Adrenal gland (tissue), 5 donors: ENCODE results near the gene OR2G3.

Experiments used
- CTCF ChIP-seq, 6 experiments: fragments of 450-650 bp in 4 of 6; fragments of 200-600 bp in 2 of 6; sonication (generic) in 1 of 6; IDR thresholded peaks; 1 replicate in 5 of 6; 2 replicates in 1 of 6; pipeline versions ENCODE4 v1.5.1 to v1.8.0; 2016 to 2021; ENCODE audit warnings: antibody characterized with exemption in 6 of 6, mild to moderate bottlenecking in 2 of 6, moderate library complexity in 1 of 6
- POLR2A ChIP-seq, 2 donors: fragments of 450-650 bp; IDR thresholded peaks; one replicate each; pipeline ENCODE4 v1.6.1; 2017; ENCODE audit warnings: antibody characterized with exemption in 2 of 2, mild to moderate bottlenecking in 2 of 2, moderate library complexity in 1 of 2
- donor health status: DM: no; HTN: no; CAD: no.

GRCh38 chr1:247642742-247643141, 37.4 kb downstream of the OR2G3 start:
- TF ChIP-seq CTCF (IDR thresholded peaks at IDR 0.05) = no peak
- TF ChIP-seq POLR2A (IDR thresholded peaks at IDR 0.05) = no peak
